HG02571 (cell line): ENCODE measurements around the gene DCAF17.
"Not testable (repeated sequence)": the region's sequence is repeated elsewhere in the genome, so short reads cannot be mapped to it uniquely, and the experiment has no call there.

Source experiments
- ATAC-seq: cut with Tn5 transposase; IDR thresholded peaks from one replicate; pipeline ENCODE4 v1.9.1; 2021; ENCODE audit warnings: mild to moderate bottlenecking, moderate library complexity; ENCODE audit not compliant: unreplicated experiment

DCAF17 gene

DNA sequence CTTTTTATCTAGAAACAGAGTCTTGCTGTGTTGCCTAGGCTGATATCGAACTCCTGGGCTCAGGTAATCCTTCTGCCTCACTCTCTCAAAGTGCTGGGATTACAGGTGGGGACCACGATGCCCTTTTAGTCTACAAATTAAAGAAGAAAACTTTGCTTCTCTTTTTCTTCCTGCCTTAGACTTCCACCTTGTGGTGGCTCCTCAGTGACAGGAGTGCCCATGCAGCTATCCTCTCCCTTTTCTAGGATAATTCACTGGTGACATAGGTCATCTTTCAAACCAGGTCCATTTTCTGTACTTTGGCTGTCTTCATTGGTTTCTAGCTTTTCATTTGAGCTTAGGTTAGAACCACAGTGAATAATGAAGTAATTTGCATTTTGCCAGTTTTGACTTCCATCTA lies 13.6 kb downstream of the DCAF17 start:
- ATAC-seq = no peak

DNA sequence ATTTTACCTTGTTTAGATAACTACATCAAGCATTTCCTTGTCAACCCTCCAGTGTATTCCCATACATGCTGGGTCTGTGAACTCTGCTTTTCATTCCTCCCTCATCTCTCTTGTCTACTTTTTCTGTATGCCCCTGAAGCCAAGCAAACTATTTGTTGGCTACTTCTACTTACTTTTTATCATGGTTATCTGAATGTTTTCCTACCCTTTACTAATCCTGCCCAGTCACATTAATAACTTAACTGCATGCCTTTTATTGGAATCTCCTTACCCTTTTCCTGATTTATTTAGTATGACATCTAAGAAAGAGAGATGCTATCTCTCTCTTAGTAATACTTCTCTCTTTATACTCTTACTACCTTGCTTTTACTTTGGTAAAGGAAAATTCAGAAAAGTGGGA lies 17.0 kb downstream of the DCAF17 start:
- no peak for ATAC-seq

DNA sequence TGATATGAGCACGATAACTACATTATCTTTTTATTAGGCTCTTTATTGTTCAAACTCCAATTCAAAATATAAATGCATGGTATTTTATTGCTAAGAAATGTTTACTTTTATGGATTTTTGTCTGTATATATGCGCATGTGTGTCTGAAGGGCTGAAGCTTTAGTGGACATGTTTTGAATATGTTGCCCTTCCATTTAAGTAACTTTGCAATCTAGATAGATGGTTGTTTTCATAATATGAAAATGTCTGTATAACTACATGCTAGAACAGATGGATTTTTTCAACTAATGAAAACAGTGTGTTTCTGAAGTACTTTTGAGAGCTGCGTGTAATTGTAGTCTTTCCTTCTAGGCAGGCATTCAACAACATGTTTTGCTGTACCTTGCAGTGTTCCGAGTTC lies 18.7 kb downstream of the DCAF17 start:
- ATAC-seq = no peak

DNA sequence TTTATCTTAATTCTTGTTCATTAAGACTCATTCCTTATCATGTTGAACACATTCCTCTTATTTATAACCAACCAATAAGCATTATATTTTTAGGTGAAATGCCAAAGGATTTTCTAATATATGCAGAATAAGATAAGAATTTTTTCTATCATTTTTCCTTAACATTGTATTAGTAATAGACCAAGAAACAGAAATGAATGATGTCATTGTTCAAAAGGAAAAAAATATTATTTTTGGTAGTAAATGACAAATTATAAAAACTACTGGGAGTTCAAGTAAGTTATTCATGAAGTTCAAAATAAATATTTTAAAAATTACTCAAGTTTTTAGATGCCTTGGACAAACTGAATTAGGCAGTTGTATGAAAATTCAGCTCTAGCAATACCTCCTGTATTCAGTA lies 25.5 kb downstream of the DCAF17 start:
- ATAC-seq = no peak

DNA sequence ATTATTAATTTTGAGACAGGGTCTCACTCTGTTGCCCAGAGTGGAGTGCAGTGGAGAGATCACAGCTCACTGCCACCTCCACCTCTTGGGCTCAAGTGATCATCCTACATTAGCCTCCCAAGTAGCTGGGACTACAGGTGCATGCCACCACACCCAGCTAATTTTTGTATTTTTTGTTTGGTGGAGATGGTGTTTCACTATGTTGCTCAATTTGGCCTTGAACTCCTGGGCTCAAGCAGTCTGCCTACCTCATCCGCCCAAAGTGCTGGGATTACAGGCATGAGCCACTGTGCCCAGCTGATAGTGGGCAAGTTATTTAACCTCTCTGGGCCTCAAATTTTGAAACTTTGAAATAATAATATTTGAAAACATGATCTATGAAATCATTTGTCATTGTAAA lies 26.5 kb downstream of the DCAF17 start:
- ATAC-seq = no peak

DNA sequence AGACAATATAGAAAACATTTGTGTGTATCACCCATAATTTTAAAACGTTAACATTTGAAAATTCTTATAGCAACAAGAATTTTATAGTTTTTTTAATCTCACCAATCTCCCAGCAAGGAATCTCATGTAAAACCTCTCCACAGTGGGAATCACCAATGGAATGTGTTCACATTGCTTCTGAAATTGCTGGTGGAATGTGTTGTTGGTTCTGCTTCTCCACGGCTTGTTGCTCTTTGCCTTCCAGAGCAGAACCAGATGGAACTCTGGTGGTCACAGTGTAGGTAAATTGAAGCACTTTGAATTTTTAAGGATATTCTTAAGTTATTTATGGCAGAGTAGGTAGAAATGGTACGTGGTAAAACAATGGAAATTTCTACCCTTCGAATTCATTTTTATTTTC lies 35.1 kb downstream of the DCAF17 start:
- no peak for ATAC-seq

GRCh38 chr2:171470129-171470528 lies 36.1 kb downstream of the DCAF17 start:
- no peak for ATAC-seq

DNA sequence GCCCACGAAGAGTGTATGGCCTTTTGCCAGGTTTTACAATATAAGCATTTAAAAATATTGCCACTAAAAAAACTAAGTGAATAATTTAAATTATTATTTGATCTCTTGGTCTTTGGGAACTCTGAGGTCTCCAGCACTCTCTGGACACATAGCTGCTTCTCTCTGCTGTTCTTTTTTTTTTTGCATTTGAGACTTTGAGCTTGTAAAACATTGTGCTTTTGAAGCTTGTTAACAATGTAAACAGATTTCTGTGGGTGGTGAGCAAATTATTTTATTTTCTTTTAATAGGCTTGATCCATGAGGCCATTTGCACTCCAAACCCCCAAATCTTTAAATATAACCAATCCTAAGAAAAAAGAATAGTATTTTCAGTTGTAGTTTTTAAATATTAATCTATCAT lies 42.0 kb downstream of the DCAF17 start:
- ATAC-seq = no peak

DNA sequence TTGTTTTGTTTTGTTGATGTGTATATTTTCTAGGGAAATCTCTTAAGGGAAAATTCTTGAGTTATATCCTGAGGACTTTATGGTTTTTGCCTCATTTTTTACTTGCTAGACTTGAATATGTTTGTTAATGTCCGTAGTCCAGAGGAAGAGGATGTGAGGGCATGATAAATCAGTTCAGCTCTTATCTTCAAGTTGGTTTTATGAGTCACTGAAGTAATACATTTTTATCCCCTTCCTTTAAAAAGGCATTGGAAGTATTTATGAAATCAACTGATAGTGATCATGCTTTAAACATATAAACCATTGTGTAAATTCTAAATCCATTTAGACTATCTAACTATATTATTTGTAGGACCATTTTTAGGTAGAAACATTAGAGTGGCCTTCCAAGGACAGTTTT lies 44.3 kb downstream of the DCAF17 start:
- no peak for ATAC-seq

- ATAC-seq = no peak
Measured at GRCh38 chr2:171479154-171479814, 45.3 kb downstream of the DCAF17 start.

DNA sequence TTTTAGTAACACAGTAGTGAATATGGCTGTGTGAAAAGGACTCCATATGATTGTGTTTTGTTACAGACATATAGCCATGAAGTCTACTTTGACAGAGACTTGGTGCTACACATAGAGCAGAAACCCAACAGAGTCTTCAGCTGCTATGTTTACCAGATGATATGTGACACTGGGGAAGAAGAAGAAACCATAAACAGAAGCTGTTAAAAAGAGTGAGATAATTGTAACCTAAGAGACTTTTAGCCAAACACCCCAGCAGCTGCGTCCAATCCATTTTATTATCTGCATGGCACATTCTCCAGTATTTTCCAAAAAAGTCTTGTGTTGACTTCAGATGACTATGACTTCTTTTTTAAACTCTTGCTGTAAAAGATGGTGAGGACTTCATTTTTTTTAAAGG lies 46.9 kb downstream of the DCAF17 start:
- ATAC-seq = no peak

GRCh38 chr2:171482308-171482707 lies 48.3 kb downstream of the DCAF17 start:
- ATAC-seq = no peak

GRCh38 chr2:171482877-171483276 lies 48.9 kb downstream of the DCAF17 start:
- no peak for ATAC-seq

DNA sequence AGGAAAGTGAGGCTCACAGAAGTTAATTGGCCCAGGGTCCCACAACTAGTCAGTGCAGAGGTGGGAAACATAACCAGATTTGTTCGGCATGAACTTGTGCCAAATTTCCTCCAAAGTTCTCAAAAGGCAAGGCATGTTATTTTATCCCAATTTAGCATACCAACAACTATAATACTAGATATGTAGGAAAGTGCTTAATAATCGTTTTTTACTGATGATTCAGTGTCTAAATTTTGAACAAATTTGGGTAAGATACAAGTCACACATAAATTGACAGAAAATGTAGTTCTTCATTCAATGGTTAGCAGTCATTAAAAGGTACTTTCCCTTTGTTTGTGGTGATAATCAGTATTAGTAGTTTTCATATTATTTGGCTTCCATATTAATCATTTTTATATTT lies 49.8 kb downstream of the DCAF17 start:
- no peak for ATAC-seq

DNA sequence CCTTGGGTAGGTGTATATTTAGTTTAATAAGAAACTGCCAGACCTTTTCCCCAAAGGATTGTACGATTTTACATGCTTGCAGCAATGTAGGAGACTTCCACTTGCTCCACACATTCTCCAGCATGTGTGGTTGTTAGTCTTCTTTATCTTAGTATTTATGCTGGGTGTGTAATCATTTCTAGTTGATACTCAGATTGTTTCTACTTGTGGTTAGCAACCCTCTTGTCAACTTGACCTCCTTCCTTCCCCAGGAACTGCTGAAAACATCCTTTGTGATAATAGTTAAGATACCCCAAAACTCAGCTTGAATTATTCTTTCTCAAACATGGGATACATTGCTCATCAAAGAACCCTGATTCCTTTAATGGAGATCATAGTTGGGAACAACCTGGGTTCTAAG lies 51.1 kb downstream of the DCAF17 start:
- ATAC-seq = no peak

DNA sequence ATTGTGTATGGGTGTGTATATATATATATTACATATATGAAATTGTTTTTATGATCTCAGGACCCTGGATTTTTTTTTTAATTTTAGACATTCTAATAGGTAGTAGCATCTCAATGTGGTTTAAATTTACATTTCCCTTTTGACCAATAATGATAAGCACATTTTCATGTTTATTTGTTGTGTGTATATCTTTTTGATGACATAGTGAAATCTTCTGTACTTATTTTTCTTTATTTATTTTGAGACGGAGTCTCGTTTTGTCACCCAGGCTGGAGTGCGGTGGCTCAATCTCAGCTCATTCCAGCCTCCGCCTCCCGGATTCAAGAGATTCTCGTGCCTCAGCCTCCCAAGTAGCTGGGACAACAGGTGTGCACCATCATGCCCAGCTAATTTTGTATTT lies 53.2 kb downstream of the DCAF17 start:
- no peak for ATAC-seq

DNA sequence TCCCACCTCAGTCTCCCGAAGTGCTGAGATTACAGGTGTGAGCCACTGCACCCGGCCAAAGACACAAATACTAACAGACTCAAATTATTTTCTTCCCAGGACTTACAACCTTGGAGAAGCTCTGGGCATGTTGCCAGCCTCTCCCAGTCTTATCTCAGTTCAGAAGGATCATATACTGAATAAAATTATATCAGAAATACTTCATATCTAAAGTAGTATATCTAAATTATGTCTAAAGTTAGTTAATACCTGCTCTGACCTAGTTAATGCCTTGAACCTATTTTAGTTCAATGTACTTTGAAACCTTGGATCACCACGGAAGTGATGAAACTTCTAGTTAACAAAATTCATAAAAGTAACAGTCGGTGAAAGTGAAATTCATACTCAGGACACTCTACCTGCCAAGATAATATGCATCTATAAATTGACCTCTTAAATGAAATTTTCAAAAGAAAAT lies 53.8 kb downstream of the DCAF17 start:
- ATAC-seq = no peak

GRCh38 chr2:171490577-171490976 lies 56.6 kb downstream of the DCAF17 start:
- no peak for ATAC-seq

GRCh38 chr2:171491292-171491691 lies 57.3 kb downstream of the DCAF17 start:
- no peak for ATAC-seq

GRCh38 chr2:171492664-171493063 lies 58.6 kb downstream of the DCAF17 start:
- ATAC-seq = no peak

- ATAC-seq = not testable (repeated sequence)
Measured at GRCh38 chr2:171497664-171498063, 63.6 kb downstream of the DCAF17 start.

DNA sequence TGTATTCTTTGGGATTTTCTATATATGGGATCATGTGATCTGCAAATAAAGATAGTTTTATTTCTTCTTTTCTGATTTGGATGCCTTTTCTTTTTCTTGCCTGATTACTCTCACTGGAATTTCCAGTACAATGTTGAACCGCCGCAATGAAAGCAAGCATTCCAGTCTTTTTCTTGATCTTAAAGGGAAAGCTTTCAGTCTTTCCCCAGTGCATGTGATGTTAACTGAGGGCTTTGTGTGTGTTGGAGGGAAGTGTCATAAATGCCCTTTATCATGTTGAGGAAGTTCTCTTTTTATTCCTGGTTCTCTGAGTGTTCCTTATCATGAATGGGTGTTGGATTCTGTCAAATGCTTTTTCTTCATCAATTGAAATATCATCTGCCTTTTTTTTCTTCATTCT lies 71.3 kb downstream of the DCAF17 start:
- no peak for ATAC-seq
